H9 (cell line): Measurements from ENCODE around the gene ZNF784. TPM values are rescaled to one million over a fixed set of nuclear protein-coding genes. Genes with fewer than 3 reads are reported as not detected.

Experiments
- DNase-seq: peaks from one replicate; pipeline ENCODE4 v3.0.0-alpha.2; 2017
- H2AFZ ChIP-seq: one replicate; pipeline ENCODE4 v1.6.1; 2013; ENCODE audit warnings: mild to moderate bottlenecking, low read length, control low read depth, moderate library complexity
- H2AK5ac ChIP-seq: 2 replicates; pipeline ENCODE4 v1.6.1; 2013; ENCODE audit warnings: low read length, control low read depth, mixed read lengths; ENCODE audit not compliant: insufficient read length
- H2BK120ac ChIP-seq: one replicate; pipeline ENCODE4 v1.6.1; 2013; ENCODE audit warnings: low read depth, mild to moderate bottlenecking, low read length, control low read depth, inconsistent platforms; ENCODE audit not compliant: poor library complexity, severe bottlenecking
- H2BK12ac ChIP-seq: 2 replicates; pipeline ENCODE4 v1.6.1; 2013; ENCODE audit warnings: low read length, control low read depth, mixed read lengths, low read depth; ENCODE audit not compliant: insufficient read length
- H2BK15ac ChIP-seq: 2 replicates; pipeline ENCODE4 v1.6.1; 2013; ENCODE audit warnings: low read depth, low read length, control low read depth
- H2BK20ac ChIP-seq: one replicate; pipeline ENCODE4 v1.6.1; 2013; ENCODE audit warnings: low read depth, mild to moderate bottlenecking, low read length, control low read depth, inconsistent platforms; ENCODE audit not compliant: poor library complexity, severe bottlenecking
- H2BK5ac ChIP-seq: 2 replicates; pipeline ENCODE4 v1.6.1; 2013; ENCODE audit warnings: low read length, control low read depth, mixed read lengths; ENCODE audit not compliant: insufficient read length
- H3K14ac ChIP-seq: 2 replicates; pipeline ENCODE4 v1.6.1; 2013; ENCODE audit warnings: low read length, control low read depth; ENCODE audit not compliant: insufficient read depth
- H3K18ac ChIP-seq: 2 replicates; pipeline ENCODE4 v1.6.1; 2013; ENCODE audit warnings: low read depth, mild to moderate bottlenecking, mixed read lengths, low read length, control low read depth; ENCODE audit not compliant: insufficient read length
- H3K23ac ChIP-seq: 2 replicates; pipeline ENCODE4 v1.6.1; 2013; ENCODE audit warnings: low read length, control low read depth, mixed read lengths, low read depth; ENCODE audit not compliant: insufficient read length
- H3K23me2 ChIP-seq: 2 replicates; pipeline ENCODE4 v1.6.1; 2013; ENCODE audit warnings: low read depth, mild to moderate bottlenecking, mixed read lengths, low read length, control low read depth; ENCODE audit not compliant: insufficient read length, poor library complexity, severe bottlenecking
- H3K27ac ChIP-seq: 2 replicates; pipeline ENCODE4 v1.5.1; 2013; ENCODE audit warnings: low read length, control low read depth, mixed read lengths, low read depth; ENCODE audit not compliant: insufficient read length
- H3K27me3 ChIP-seq: 2 replicates; pipeline ENCODE4 v1.6.1; 2013; ENCODE audit warnings: low read length, control low read depth, inconsistent platforms; ENCODE audit not compliant: insufficient read depth
- H3K4ac ChIP-seq: 2 replicates; pipeline ENCODE4 v1.6.1; 2013; ENCODE audit warnings: low read depth, mild to moderate bottlenecking, control low read depth, inconsistent platforms, low read length, moderate library complexity
- H3K4me1 ChIP-seq: 2 replicates; pipeline ENCODE4 v1.6.1; 2013; ENCODE audit warnings: low read length, control low read depth, inconsistent platforms; ENCODE audit not compliant: insufficient read depth
- H3K4me2 ChIP-seq: 2 replicates; pipeline ENCODE4 v1.6.1; 2013; ENCODE audit warnings: low read length, control low read depth, mixed read lengths; ENCODE audit not compliant: insufficient read length, insufficient read depth
- H3K56ac ChIP-seq: 2 replicates; pipeline ENCODE4 v1.6.1; 2013; ENCODE audit warnings: low read depth, mild to moderate bottlenecking, mixed read lengths, low read length, control low read depth; ENCODE audit not compliant: insufficient read length
- H3K79me1 ChIP-seq: 2 replicates; pipeline ENCODE4 v1.6.1; 2013; ENCODE audit warnings: low read depth, mild to moderate bottlenecking, moderate library complexity, low read length, control low read depth, inconsistent platforms; ENCODE audit not compliant: insufficient read depth, poor library complexity, severe bottlenecking
- H3K79me2 ChIP-seq: 2 replicates; pipeline ENCODE4 v1.6.1; 2013; ENCODE audit warnings: low read length, control low read depth, inconsistent platforms; ENCODE audit not compliant: insufficient read depth
- H3K9ac ChIP-seq: 2 replicates; pipeline ENCODE4 v1.6.1; 2013; ENCODE audit warnings: low read length, control low read depth, mixed read lengths; ENCODE audit not compliant: insufficient read length; ENCODE audit errors: extremely low read depth
- H3K9me3 ChIP-seq: one replicate; pipeline ENCODE4 v1.6.1; 2013; ENCODE audit warnings: low read depth, low read length, inconsistent platforms; ENCODE audit not compliant: control insufficient read depth
- H3T11ph ChIP-seq: one replicate; pipeline ENCODE4 v1.6.1; 2013; ENCODE audit warnings: mild to moderate bottlenecking, low read length, control low read depth, inconsistent platforms
- H4K20me1 ChIP-seq: one replicate; pipeline ENCODE4 v1.6.1; 2013; ENCODE audit not compliant: control insufficient read depth, insufficient read length, insufficient read depth
- H4K5ac ChIP-seq: 2 replicates; pipeline ENCODE4 v1.6.1; 2013; ENCODE audit warnings: low read depth, mild to moderate bottlenecking, mixed read lengths, low read length, control low read depth; ENCODE audit not compliant: insufficient read length
- H4K8ac ChIP-seq: replicated peaks from 2 replicates; pipeline ENCODE4 v1.6.1; 2013; ENCODE audit warnings: low read length, control low read depth, mixed read lengths, low read depth; ENCODE audit not compliant: insufficient read length
- H4K91ac ChIP-seq: 2 replicates; pipeline ENCODE4 v1.6.1; 2013; ENCODE audit warnings: low read depth, mild to moderate bottlenecking, moderate library complexity, mixed read lengths, low read length, control low read depth; ENCODE audit not compliant: insufficient read length
- H3K27ac Mint-ChIP-seq, 3 experiments: 2 replicates in 2 of 3; 3 replicates in 1 of 3; pipeline ENCODE4 v1.8.0; 2020 to 2021; ENCODE audit warnings: mixed read lengths in 3 of 3, mild to moderate bottlenecking in 1 of 3, moderate library complexity in 1 of 3
- H3K27me3 Mint-ChIP-seq: 2 replicates; pipeline ENCODE4 v1.8.0; 2021; ENCODE audit warnings: low read depth, mild to moderate bottlenecking, moderate library complexity, mixed read lengths
- H3K36me3 Mint-ChIP-seq, 3 experiments: 2 replicates in 2 of 3; 3 replicates in 1 of 3; pipeline ENCODE4 v1.8.0; 2020 to 2021; ENCODE audit warnings: low read depth in 3 of 3, mixed read lengths in 3 of 3; ENCODE audit not compliant: insufficient read depth in 1 of 3
- H3K4me1 Mint-ChIP-seq, 2 experiments: 2 replicates each; pipeline ENCODE4 v1.8.0; 2020; ENCODE audit warnings: mixed read lengths in 2 of 2
- H3K4me3 Mint-ChIP-seq, 2 experiments: 2 replicates in 1 of 2; 3 replicates in 1 of 2; pipeline ENCODE4 v1.8.0; 2020 to 2021; ENCODE audit warnings: mild to moderate bottlenecking in 2 of 2, mixed read lengths in 2 of 2, moderate library complexity in 1 of 2
- H3K9me3 Mint-ChIP-seq, 2 experiments: 2 replicates in 1 of 2; 3 replicates in 1 of 2; pipeline ENCODE4 v1.8.0; 2020; ENCODE audit warnings: mild to moderate bottlenecking in 2 of 2, mixed read lengths in 2 of 2, moderate library complexity in 1 of 2
- CTCF ChIP-seq: fragments of 200-600 bp; sonication (generic); conservative IDR thresholded peaks from 3 replicates; pipeline ENCODE4 v1.8.0; 2021; ENCODE audit warnings: antibody characterized with exemption, mild to moderate bottlenecking
- WGBS: extraction: QIAGEN DNeasy Blood & Tissue Kit; methylation state at CpG from one replicate; pipeline ENCODE4 v1.1.7; 2013; ENCODE audit warnings: missing lambda C conversion rate, low lambda C conversion rate, mixed read lengths; ENCODE audit not compliant: insufficient read length; ENCODE audit errors: extremely low coverage; 5-methylcytosine and 5-hydroxymethylcytosine counted together
- total RNA-seq: library from RNA; stranded (reverse); gene quantifications from 2 replicates; pipeline ENCODE4 v1.2.1, GENCODE V29; 2021

Gene ZNF784
- total RNA-seq, 1 experiment from 2014 or later, result 10.7 TPM

GRCh38 chr19:55667958-55668357, 43.6 kb upstream of the ZNF784 start:
- H3K14ac ChIP-seq, result no peak overlapping the region
- no peak overlapping the region for H3K18ac ChIP-seq
- H4K20me1 ChIP-seq, result no peaks in the 10 kb centered on the region
- no peak overlapping the region for H3K27ac ChIP-seq
- H3K79me2 ChIP-seq, result peaks cover 9% of the 10 kb centered on the region; the same call in 1 of the 2 replicates
- Mint-ChIP-seq H3K27ac (peak overlapping the region in 2 of 3 experiments; percentile 53 to 61; a peak in 1 of 7 replicates), H3K9me3 (no peaks in the 10 kb centered on the region), H3K4me1 (peaks cover 17 to 22% of the 10 kb centered on the region in 2 experiments), H3K27me3 (no peaks in the 10 kb centered on the region), H3K4me3 (no peak overlapping the region), H3K36me3 (peaks cover 68 to 89% (median 80%) of the 10 kb centered on the region in 3 experiments)
- H3K56ac ChIP-seq, result no peak overlapping the region
- no peak overlapping the region for H4K8ac ChIP-seq
- no peak overlapping the region for H2BK5ac ChIP-seq
- H2BK15ac ChIP-seq, result no peak overlapping the region
- no peak overlapping the region for H2AFZ ChIP-seq
- DNase-seq, result no peak
- no peaks in the 10 kb centered on the region for H3K4me1 ChIP-seq
- no peak overlapping the region for H3T11ph ChIP-seq
- no peak overlapping the region for H2BK120ac ChIP-seq
- no peak overlapping the region for H2BK12ac ChIP-seq
- WGBS, result no CpG with 5 or more reads among the region's 11 CpGs
- no peaks in the 10 kb centered on the region for H3K23me2 ChIP-seq
- H3K4me2 ChIP-seq, result no peak overlapping the region
- H4K91ac ChIP-seq, result no peak overlapping the region
- no peak for TF ChIP-seq CTCF
- no peaks in the 10 kb centered on the region for H3K79me1 ChIP-seq
- no peak overlapping the region for H2BK20ac ChIP-seq
- no peaks in the 10 kb centered on the region for H3K9me3 ChIP-seq
- H2AK5ac ChIP-seq, result no peak overlapping the region
- no peak overlapping the region for H4K5ac ChIP-seq
- H3K27me3 ChIP-seq, result no peaks in the 10 kb centered on the region
- no peak overlapping the region for H3K23ac ChIP-seq
- no peak overlapping the region for H3K9ac ChIP-seq
- no peak overlapping the region for H3K4ac ChIP-seq
